MCF 10A (cell line): ENCODE results near the gene YBX2. TPM values are rescaled to one million over a fixed set of nuclear protein-coding genes. Genes with fewer than 3 reads are reported as not detected.

Experiments
- BruUV-seq: library from RNA; stranded (reverse); fragments of 400-500 nt; replicated peaks from 2 replicates; lab custom pipeline; 2021; lab: Mats Ljungman, UMichigan
- CTCF ChIA-PET: fragments of 300-600 bp; sonication (Branson Sonifier 250); formaldehyde crosslinking; extraction: SDS; loops from one replicate; lab custom pipeline; 2021; ENCODE audit warnings: antibody characterized with exemption, inconsistent platforms; lab: Yijun Ruan, JAX
- POLR2A ChIA-PET: fragments of 300-600, 350-650 bp; sonication (Branson Sonifier 250); formaldehyde crosslinking; extraction: SDS; loops from one replicate; lab custom pipeline; 2020; ENCODE audit warnings: antibody characterized with exemption, inconsistent platforms; lab: Yijun Ruan, JAX
- DNase-seq: peaks from one replicate; pipeline ENCODE4 v3.0.0-alpha.2; 2018; ENCODE audit not compliant: unreplicated experiment
- H3K27ac Mint-ChIP-seq: one replicate; pipeline ENCODE4 v1.8.0; 2022; ENCODE audit warnings: mild to moderate bottlenecking, low read depth, mixed read lengths; ENCODE audit not compliant: unreplicated experiment
- H3K27me3 Mint-ChIP-seq: one replicate; pipeline ENCODE4 v1.8.0; 2022; ENCODE audit warnings: mixed read lengths; ENCODE audit not compliant: insufficient read depth, unreplicated experiment
- H3K36me3 Mint-ChIP-seq: one replicate; pipeline ENCODE4 v1.8.0; 2022; ENCODE audit warnings: mild to moderate bottlenecking, moderate library complexity, mixed read lengths; ENCODE audit not compliant: insufficient read depth, unreplicated experiment
- H3K4me1 Mint-ChIP-seq: one replicate; pipeline ENCODE4 v1.8.0; 2022; ENCODE audit warnings: mixed read lengths; ENCODE audit not compliant: insufficient read depth, unreplicated experiment
- H3K4me3 Mint-ChIP-seq: one replicate; pipeline ENCODE4 v1.8.0; 2022; ENCODE audit warnings: mild to moderate bottlenecking, moderate library complexity, mixed read lengths; ENCODE audit not compliant: unreplicated experiment
- H3K9me3 Mint-ChIP-seq: one replicate; pipeline ENCODE4 v1.8.0; 2022; ENCODE audit warnings: mixed read lengths; ENCODE audit not compliant: unreplicated experiment
- CTCF ChIP-seq: fragments of 200-600 bp; IDR thresholded peaks from one replicate; pipeline ENCODE4 v1.8.0; 2022; ENCODE audit warnings: antibody characterized with exemption, mild to moderate bottlenecking; ENCODE audit not compliant: unreplicated experiment
- intact Hi-C: fragments of 100-400 bp; cut with micrococcal nuclease; formaldehyde crosslinking; loops from 2 replicates; pipeline ENCODE4 v1.14.1; 2022
- total RNA-seq: library from RNA; stranded (reverse); gene quantifications from 2 replicates; pipeline ENCODE4 v1.2.3, GENCODE V29; 2022

The YBX2 gene
- total RNA-seq, 1 experiment from 2014 or later = 0.40 TPM

GRCh38 chr17:7260651-7261378 is 33.6 kb downstream of the YBX2 start:
- Mint-ChIP-seq H3K4me1 (peaks cover 36% of the 10 kb centered on the region), H3K27ac (peak overlapping the region; percentile 79), H3K9me3 (no peaks in the 10 kb centered on the region), H3K36me3 (peaks cover 35% of the 10 kb centered on the region), H3K4me3 (peak overlapping the region; percentile 73), H3K27me3 (no peaks in the 10 kb centered on the region)
- CTCF ChIA-PET = interaction anchor here (0.6 kb wide), 1 partner anchor 160 kb away, joined by 3 read pairs; no protein-coding TSS in a partner anchor
- no peak for TF ChIP-seq CTCF
- DNase-seq = peak; percentile 87
- intact Hi-C loops = no loop called here
- POLR2A ChIA-PET = interaction anchor here (0.6 to 7.7 kb wide), 10 partner anchors 10 to 225 kb away, joined by 3 to 92 read pairs (median 6); partner anchors contain the start of genes ACADVL, CTDNEP1, DLG4 and DVL2
- BruUV-seq = TSS peak; percentile 75

GRCh38 chr17:7260151-7260550 is 34.3 kb downstream of the YBX2 start:
- no peak for DNase-seq
- no peak for TF ChIP-seq CTCF
- peaks cover 36% of the 10 kb centered on the region for H3K4me1 Mint-ChIP-seq
- peak overlapping the region; percentile 79 for H3K27ac Mint-ChIP-seq
- peaks cover 41% of the 10 kb centered on the region for H3K36me3 Mint-ChIP-seq
- ChIA-PET POLR2A (interaction anchor here (0.9 to 7.7 kb wide), 10 partner anchors 9 to 225 kb away, joined by 3 to 92 read pairs (median 8); partner anchors contain the start of genes ACADVL, CTDNEP1, DLG4 and DVL2), CTCF (interaction anchor here (0.9 to 1.8 kb wide), 3 partner anchors 21 to 40 kb away, joined by 4 to 7 read pairs (median 4); partner anchors contain the start of gene SLC2A4)
- no TSS peak for BruUV-seq
- peak overlapping the region; percentile 73 for H3K4me3 Mint-ChIP-seq
- no peaks in the 10 kb centered on the region for H3K9me3 Mint-ChIP-seq
- intact Hi-C loops = no loop called here
- H3K27me3 Mint-ChIP-seq = no peaks in the 10 kb centered on the region

GRCh38 chr17:7259555-7259889 is 34.9 kb downstream of the YBX2 start:
- TSS peak; percentile 62 for BruUV-seq
- peak overlapping the region; percentile 73 for H3K4me3 Mint-ChIP-seq

More at GRCh38 chr17:7259555-7259889, 34.9 kb downstream of the YBX2 start:
- intact Hi-C loops = no loop called here
- Mint-ChIP-seq H3K27ac (peak overlapping the region; percentile 79), H3K9me3 (no peaks in the 10 kb centered on the region), H3K4me1 (peaks cover 36% of the 10 kb centered on the region), H3K27me3 (no peaks in the 10 kb centered on the region), H3K36me3 (peaks cover 48% of the 10 kb centered on the region)
- ChIA-PET POLR2A (interaction anchor here (0.5 to 7.7 kb wide), 12 partner anchors 8 to 897 kb away, joined by 3 to 92 read pairs (median 6); partner anchors contain the start of genes ACADVL, CNTROB, CTDNEP1 and DLG4), CTCF (interaction anchor here (0.5 to 1.8 kb wide), 4 partner anchors 13 to 41 kb away, joined by 4 to 7 read pairs (median 4); partner anchors contain the start of gene SLC2A4)
- no peak for DNase-seq
- no peak for TF ChIP-seq CTCF
